GM19468 (cell line): Measurements from ENCODE around the gene SLC16A6.
"Not testable (repeated sequence)": the region's sequence is repeated elsewhere in the genome, so short reads cannot be mapped to it uniquely, and the experiment has no call there.

Source experiments
- ATAC-seq: cut with Tn5 transposase; IDR thresholded peaks from one replicate; pipeline ENCODE4 v1.9.1; 2021; ENCODE audit warnings: mild to moderate bottlenecking, moderate library complexity, moderate number of reproducible peaks; ENCODE audit not compliant: unreplicated experiment; ENCODE audit errors: extremely low read depth

The SLC16A6 gene

GRCh38 chr17:68314916-68315535, 24.1 kb upstream of the SLC16A6 start:
- no peak for ATAC-seq

GRCh38 chr17:68310152-68310551, 19.2 kb upstream of the SLC16A6 start:
- no peak for ATAC-seq

GRCh38 chr17:68309066-68309670, 18.2 kb upstream of the SLC16A6 start:
- not testable (repeated sequence) for ATAC-seq

- not testable (repeated sequence) for ATAC-seq
Measured at GRCh38 chr17:68308486-68308885, 17.6 kb upstream of the SLC16A6 start.

- ATAC-seq, result no peak
Measured at GRCh38 chr17:68307443-68307842, 16.5 kb upstream of the SLC16A6 start.

- no peak for ATAC-seq
Measured at GRCh38 chr17:68306819-68307218, 15.9 kb upstream of the SLC16A6 start.

GRCh38 chr17:68305142-68305541, 14.2 kb upstream of the SLC16A6 start:
- ATAC-seq, result no peak

GRCh38 chr17:68304706-68305105, 13.8 kb upstream of the SLC16A6 start:
- ATAC-seq, result no peak

- no peak for ATAC-seq
Measured at GRCh38 chr17:68302666-68303065, 11.7 kb upstream of the SLC16A6 start.

- no peak for ATAC-seq
Measured at GRCh38 chr17:68302066-68302564, 11.2 kb upstream of the SLC16A6 start.

- ATAC-seq, result no peak
Measured at GRCh38 chr17:68301438-68301959, 10.6 kb upstream of the SLC16A6 start.

GRCh38 chr17:68299817-68300216, 8.9 kb upstream of the SLC16A6 start:
- no peak for ATAC-seq

GRCh38 chr17:68298601-68299000, 7.7 kb upstream of the SLC16A6 start:
- ATAC-seq, result no peak

- no peak for ATAC-seq
Measured at GRCh38 chr17:68297195-68297594, 6.3 kb upstream of the SLC16A6 start.

GRCh38 chr17:68296217-68297191, 5.6 kb upstream of the SLC16A6 start:
- ATAC-seq, result no peak

- ATAC-seq, result no peak
Measured at GRCh38 chr17:68295086-68295485, 4.2 kb upstream of the SLC16A6 start.

- ATAC-seq, result no peak
Measured at GRCh38 chr17:68294617-68295016, 3.7 kb upstream of the SLC16A6 start.

- ATAC-seq, result no peak
Measured at GRCh38 chr17:68294196-68294555, 3.2 kb upstream of the SLC16A6 start.

- ATAC-seq, result no peak
Measured at GRCh38 chr17:68293490-68294195, 2.7 kb upstream of the SLC16A6 start.

- no peak for ATAC-seq
Measured at GRCh38 chr17:68292689-68293040, 1.7 kb upstream of the SLC16A6 start.
